Esophagus muscularis mucosa (tissue), 3 donors: ENCODE data around the gene SLC30A7.

ENCODE experiments used
- POLR2AphosphoS5 ChIP-seq, 2 donors: sonication (generic); formaldehyde crosslinking; IDR thresholded peaks; one replicate each; pipeline ENCODE4 v1.6.1; 2017; ENCODE audit warnings: antibody characterized with exemption in 2 of 2
- TF ChIP-seq, protein P1 (sequence below), 3 experiments: fragments of 200-600 bp in 2 of 3; fragments of 450-650 bp in 1 of 3; sonication (generic) in 2 of 3; IDR thresholded peaks; one replicate each; pipeline ENCODE4 v1.5.1; 2017 to 2019; ENCODE audit warnings: antibody characterized with exemption in 3 of 3, mild to moderate bottlenecking in 2 of 3, moderate library complexity in 1 of 3

DNA sequence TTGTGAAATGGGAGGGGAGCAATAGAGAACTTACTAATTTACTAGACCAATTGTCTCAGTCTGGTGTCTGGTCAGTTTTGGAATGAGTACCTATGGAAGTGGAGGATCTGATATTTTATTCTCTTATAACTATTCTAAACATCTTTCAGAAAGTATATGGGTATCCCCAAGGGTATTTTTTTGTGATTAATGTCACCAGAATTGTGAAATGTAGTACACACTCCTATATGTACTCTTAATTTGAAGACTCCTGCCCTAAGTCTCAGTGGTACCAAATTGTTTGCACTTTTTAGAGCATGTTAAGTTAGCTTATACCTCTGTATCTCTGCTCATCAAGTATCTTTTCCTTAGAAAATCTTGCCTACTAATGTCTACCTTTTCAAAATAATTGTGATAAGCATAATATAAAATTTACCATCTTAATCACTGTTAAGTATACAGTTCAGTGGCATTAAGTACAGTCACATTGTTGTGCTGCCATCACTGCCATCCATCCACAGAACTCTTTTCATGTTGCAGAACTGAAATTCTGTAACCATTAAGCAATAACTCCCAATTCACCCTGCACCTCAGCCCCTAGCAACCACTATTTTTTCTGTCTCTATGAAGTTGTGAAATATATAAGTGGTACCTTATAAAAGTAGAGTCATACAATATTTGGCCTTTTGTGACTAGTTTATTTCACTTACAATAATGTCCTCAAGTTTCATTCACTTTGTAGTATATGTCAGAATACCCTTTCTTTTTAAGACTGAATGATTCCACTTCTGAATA, 40.5 kb downstream of the SLC30A7 start:
- no peak for TF ChIP-seq POLR2AphosphoS5 (IDR thresholded peaks at IDR 0.05)
- TF ChIP-seq, protein P1, sequence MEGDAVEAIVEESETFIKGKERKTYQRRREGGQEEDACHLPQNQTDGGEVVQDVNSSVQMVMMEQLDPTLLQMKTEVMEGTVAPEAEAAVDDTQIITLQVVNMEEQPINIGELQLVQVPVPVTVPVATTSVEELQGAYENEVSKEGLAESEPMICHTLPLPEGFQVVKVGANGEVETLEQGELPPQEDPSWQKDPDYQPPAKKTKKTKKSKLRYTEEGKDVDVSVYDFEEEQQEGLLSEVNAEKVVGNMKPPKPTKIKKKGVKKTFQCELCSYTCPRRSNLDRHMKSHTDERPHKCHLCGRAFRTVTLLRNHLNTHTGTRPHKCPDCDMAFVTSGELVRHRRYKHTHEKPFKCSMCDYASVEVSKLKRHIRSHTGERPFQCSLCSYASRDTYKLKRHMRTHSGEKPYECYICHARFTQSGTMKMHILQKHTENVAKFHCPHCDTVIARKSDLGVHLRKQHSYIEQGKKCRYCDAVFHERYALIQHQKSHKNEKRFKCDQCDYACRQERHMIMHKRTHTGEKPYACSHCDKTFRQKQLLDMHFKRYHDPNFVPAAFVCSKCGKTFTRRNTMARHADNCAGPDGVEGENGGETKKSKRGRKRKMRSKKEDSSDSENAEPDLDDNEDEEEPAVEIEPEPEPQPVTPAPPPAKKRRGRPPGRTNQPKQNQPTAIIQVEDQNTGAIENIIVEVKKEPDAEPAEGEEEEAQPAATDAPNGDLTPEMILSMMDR (IDR thresholded peaks at IDR 0.05) = no peak
